ENCODE measurements around the gene TTLL5.

The TTLL5 gene

GRCh38 chr14:75757644-75758402, 96.8 kb downstream of the TTLL5 start:
- Histone ChIP-seq H3K4me3 (ENCODE audit: low read depth, low read length) (no peak overlapping the region), H3K27me3 (replicated peaks) (no peaks in the 10 kb centered on the region), H3K36me3 (replicated peaks) (no peaks in the 10 kb centered on the region), H3K27ac (no peak overlapping the region)
- in situ Hi-C loops (cut with HindIII; ENCODE audit: low pct_ligation_motif_present, low sequenced_read_pairs) = no loop called here
- DNase-seq = no peak
- TF ChIP-seq CTCF (IDR thresholded peaks at IDR 0.05; ENCODE audit: low read depth, low read length, missing control alignments) = no peak

- in situ Hi-C loops (cut with HindIII; ENCODE audit: low pct_ligation_motif_present, low sequenced_read_pairs) = no loop called here
- Histone ChIP-seq H3K4me3 (ENCODE audit: low read depth, low read length) (no peak overlapping the region), H3K36me3 (replicated peaks) (no peaks in the 10 kb centered on the region), H3K27me3 (replicated peaks) (no peaks in the 10 kb centered on the region), H3K27ac (no peak overlapping the region)
- no peak for DNase-seq
- no peak for TF ChIP-seq CTCF (IDR thresholded peaks at IDR 0.05; ENCODE audit: low read depth, low read length, missing control alignments)
Measured at GRCh38 chr14:75764020-75764419, 103.0 kb downstream of the TTLL5 start.

- DNase-seq = no peak
- in situ Hi-C loops (cut with HindIII; ENCODE audit: low pct_ligation_motif_present, low sequenced_read_pairs) = no loop called here
- TF ChIP-seq CTCF (IDR thresholded peaks at IDR 0.05; ENCODE audit: low read depth, low read length, missing control alignments) = no peak
- no peak overlapping the region for H3K27ac ChIP-seq
- H3K4me3 ChIP-seq (ENCODE audit: low read depth, low read length) = no peak overlapping the region
- H3K27me3 ChIP-seq (replicated peaks) = no peaks in the 10 kb centered on the region
- no peaks in the 10 kb centered on the region for H3K36me3 ChIP-seq (replicated peaks)
Measured at GRCh38 chr14:75769047-75769685, 108.1 kb downstream of the TTLL5 start.

- Histone ChIP-seq H3K36me3 (replicated peaks) (no peaks in the 10 kb centered on the region), H3K27me3 (replicated peaks) (no peaks in the 10 kb centered on the region), H3K4me3 (ENCODE audit: low read depth, low read length) (no peak overlapping the region), H3K27ac (no peak overlapping the region)
- no peak for TF ChIP-seq CTCF (IDR thresholded peaks at IDR 0.05; ENCODE audit: low read depth, low read length, missing control alignments)
- in situ Hi-C loops (cut with HindIII; ENCODE audit: low pct_ligation_motif_present, low sequenced_read_pairs) = no loop called here
- DNase-seq = no peak
Measured at GRCh38 chr14:75770635-75771034, 109.6 kb downstream of the TTLL5 start.

- Histone ChIP-seq H3K27me3 (replicated peaks) (no peaks in the 10 kb centered on the region), H3K36me3 (replicated peaks) (no peaks in the 10 kb centered on the region), H3K27ac (no peak overlapping the region), H3K4me3 (ENCODE audit: low read depth, low read length) (no peak overlapping the region)
- in situ Hi-C loops (cut with HindIII; ENCODE audit: low pct_ligation_motif_present, low sequenced_read_pairs) = no loop called here
- DNase-seq = no peak
- TF ChIP-seq CTCF (IDR thresholded peaks at IDR 0.05; ENCODE audit: low read depth, low read length, missing control alignments) = no peak
Measured at GRCh38 chr14:75771595-75771994, 110.5 kb downstream of the TTLL5 start.

Data from brain microvascular endothelial cell (primary cell).